Aorta (tissue), 5 donors: ENCODE measurements around the gene MTCL1. TPM values are rescaled to one million over a fixed set of nuclear protein-coding genes. Genes with fewer than 3 reads are reported as not detected.

Source experiments
- ATAC-seq: fragments of 200-7000 bp; cut with Tn5 transposase; one replicate; pipeline ENCODE4 v1.9.1; 2022; ENCODE audit warnings: moderate library complexity; ENCODE audit not compliant: low FRiP score
- DNase-seq, 2 donors: peaks; one replicate each; pipeline ENCODE4 v3.0.0-alpha.2; 2020
- H3K27ac ChIP-seq, 2 donors: one replicate each; pipeline ENCODE4 v1.5.1; 2013; ENCODE audit warnings: low read length in 2 of 2, mild to moderate bottlenecking in 2 of 2, moderate library complexity in 2 of 2, control low read depth in 1 of 2, inconsistent platforms in 1 of 2, low read depth in 1 of 2
- H3K27me3 ChIP-seq, 2 donors: one replicate each; pipeline ENCODE4 v1.6.1; 2013; ENCODE audit warnings: control low read depth in 1 of 2, low read length in 1 of 2, mild to moderate bottlenecking in 1 of 2, moderate library complexity in 1 of 2; ENCODE audit not compliant: insufficient read depth in 2 of 2, control insufficient read depth in 1 of 2
- H3K36me3 ChIP-seq, 2 donors: one replicate each; pipeline ENCODE4 v1.6.1; 2013; ENCODE audit warnings: control low read depth in 1 of 2, low read length in 1 of 2, mild to moderate bottlenecking in 1 of 2; ENCODE audit not compliant: insufficient read depth in 2 of 2, control insufficient read depth in 1 of 2
- H3K4me1 ChIP-seq, 2 donors: one replicate each; pipeline ENCODE4 v1.6.1; 2013; ENCODE audit warnings: low read length in 2 of 2, control low read depth in 1 of 2, mild to moderate bottlenecking in 1 of 2, moderate library complexity in 1 of 2; ENCODE audit not compliant: insufficient read depth in 2 of 2, control insufficient read depth in 1 of 2
- H3K4me3 ChIP-seq, 2 donors: one replicate each; pipeline ENCODE4 v1.5.1; 2013; ENCODE audit warnings: low read length in 2 of 2, control low read depth in 1 of 2, mild to moderate bottlenecking in 1 of 2
- H3K9me3 ChIP-seq: one replicate; pipeline ENCODE4 v1.6.1; 2013; ENCODE audit warnings: mild to moderate bottlenecking, low read length; ENCODE audit not compliant: control insufficient read depth
- WGBS, 2 donors: extraction: QIAGEN DNeasy Blood & Tissue Kit; methylation state at CpG; one replicate each; pipeline ENCODE4 v1.1.7; 2013; 5-methylcytosine and 5-hydroxymethylcytosine counted together
- intact Hi-C, 2 donors: fragments of 100-400 bp; cut with DNase I; formaldehyde crosslinking; loops; one replicate each; pipeline versions ENCODE4 v1.14.2 to v1.15.0; 2022
- polyA plus RNA-seq, 2 donors: library from polyadenylated mRNA; stranded (reverse); fragments of 200-250 nt; gene quantifications; one replicate each; pipeline ENCODE4 v1.2.3, GENCODE V29; 2013
- total RNA-seq, 2 donors: library from RNA; stranded (reverse); fragmentation: NEBNext Ultra II Directional; extraction: Animal tissue kit (Norgen Biotek cat#: 25700); gene quantifications; one replicate each; pipeline ENCODE4 v1.2.1, GENCODE V29; 2021
- donor health status: healthy with polysubstance abuse.
- donor health status: Bipolar disorder and iron deficiency.
- donor health status: DM: no; HTN: no; CAD: no.
- donor health status: DM: no; HTN: no; CAD: no.
- donor health status: DM: yes; HTN: yes; CAD: no.

The MTCL1 gene
- total and polyA plus RNA-seq, 4 donors: 0.75 to 14.2 (median 6.2) TPM

- DNase-seq (no peak), ATAC-seq (no peak)
- H3K4me3 ChIP-seq: no peak overlapping the region
- H3K27ac ChIP-seq: no peak overlapping the region
- peaks cover 0 to 1% of the 10 kb centered on the region in 2 donors for H3K27me3 ChIP-seq
- H3K36me3 ChIP-seq: no peaks in the 10 kb centered on the region
- intact Hi-C loops: no loop called here
- H3K9me3 ChIP-seq: no peaks in the 10 kb centered on the region
- WGBS, 2 donors: 72 to 80% methylated on average over 6 of the region's 6 CpGs
- H3K4me1 ChIP-seq: no peaks in the 10 kb centered on the region
These were observed 155.7 kb downstream of the MTCL1 start for GRCh38 chr18:8860845-8861642.

GRCh38 chr18:8863427-8863826 lies 158.1 kb downstream of the MTCL1 start:
- no peaks in the 10 kb centered on the region for H3K4me1 ChIP-seq
- H3K27me3 ChIP-seq: peaks cover 0 to 1% of the 10 kb centered on the region in 2 donors
- H3K36me3 ChIP-seq: no peaks in the 10 kb centered on the region
- H3K4me3 ChIP-seq: no peak overlapping the region
- H3K9me3 ChIP-seq: no peaks in the 10 kb centered on the region
- intact Hi-C loops: no loop called here
- 86% methylated on average over 3 of the region's 3 CpGs for WGBS, 2 donors
- ATAC-seq (no peak), DNase-seq (no peak)
- no peak overlapping the region for H3K27ac ChIP-seq

DNA sequence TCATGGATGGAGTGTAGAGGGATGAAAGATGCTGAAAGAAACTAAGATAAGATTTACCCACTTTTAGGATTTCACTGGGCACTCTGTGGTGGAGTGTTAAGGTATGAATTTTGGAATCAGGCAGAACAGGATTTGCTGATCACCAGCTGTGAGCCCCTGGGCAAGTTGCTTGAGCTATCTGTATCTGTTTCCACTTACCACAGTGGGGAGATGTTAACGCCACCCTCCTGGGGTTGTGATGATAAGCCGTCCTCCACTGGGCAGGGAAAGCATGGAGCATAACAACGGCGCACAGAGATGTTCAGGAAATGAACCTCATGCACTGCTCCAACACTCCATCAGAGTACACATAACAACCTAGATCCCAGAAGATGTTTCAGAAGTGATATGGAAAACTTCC lies 160.6 kb downstream of the MTCL1 start:
- WGBS, 2 donors: 89 to 92% methylated on average over 4 of the region's 4 CpGs

DNA sequence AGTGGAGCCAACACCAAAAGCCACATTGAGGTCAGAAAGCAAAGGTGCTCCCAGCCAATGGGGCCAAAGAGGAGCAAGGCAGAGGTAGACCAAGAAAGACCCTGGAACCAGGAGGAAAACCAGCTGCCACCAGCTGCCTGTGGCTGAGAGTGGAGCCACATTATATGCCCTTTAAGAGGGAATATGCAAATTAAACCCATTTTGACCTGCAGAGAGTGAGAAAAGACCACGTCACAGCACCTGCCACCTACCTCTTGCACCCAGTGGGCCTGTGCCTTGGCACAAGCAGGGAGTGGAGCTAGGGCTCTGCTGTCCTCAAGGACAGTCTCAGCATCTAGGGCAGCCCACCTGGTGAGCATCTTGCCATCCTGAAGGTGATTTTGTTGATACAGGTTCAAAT lies 161.3 kb downstream of the MTCL1 start:
- Histone ChIP-seq H3K4me3 (no peak overlapping the region), H3K36me3 (no peaks in the 10 kb centered on the region), H3K9me3 (no peaks in the 10 kb centered on the region), H3K27me3 (peaks cover 0 to 1% of the 10 kb centered on the region in 2 donors), H3K4me1 (no peaks in the 10 kb centered on the region), H3K27ac (no peak overlapping the region)
- no peak for ATAC-seq
- DNase-seq: no peak
- intact Hi-C loops: no loop called here
- WGBS, 2 donors: 90 to 92% methylated on average over 1 of the region's 1 CpG

More for the DNA sequence above, 160.6 kb downstream of the MTCL1 start:
- Histone ChIP-seq H3K27ac (no peak overlapping the region), H3K4me1 (no peaks in the 10 kb centered on the region), H3K9me3 (no peaks in the 10 kb centered on the region), H3K4me3 (no peak overlapping the region), H3K36me3 (no peaks in the 10 kb centered on the region), H3K27me3 (peaks cover 0 to 1% of the 10 kb centered on the region in 2 donors)
- ATAC-seq: no peak
- DNase-seq: no peak
- intact Hi-C loops: no loop called here

- Histone ChIP-seq H3K36me3 (no peaks in the 10 kb centered on the region), H3K4me3 (no peak overlapping the region), H3K9me3 (no peaks in the 10 kb centered on the region), H3K27ac (no peak overlapping the region), H3K4me1 (no peaks in the 10 kb centered on the region), H3K27me3 (no peaks in the 10 kb centered on the region)
- ATAC-seq (no peak), DNase-seq (no peak)
- intact Hi-C loops: no loop called here
- 71 to 74% methylated on average over 4 of the region's 4 CpGs for WGBS, 2 donors
These were observed 162.9 kb downstream of the MTCL1 start for GRCh38 chr18:8868276-8868675.

GRCh38 chr18:8868779-8869415 lies 163.5 kb downstream of the MTCL1 start:
- Histone ChIP-seq H3K36me3 (no peaks in the 10 kb centered on the region), H3K27me3 (no peaks in the 10 kb centered on the region), H3K9me3 (no peaks in the 10 kb centered on the region), H3K27ac (no peak overlapping the region), H3K4me1 (no peaks in the 10 kb centered on the region), H3K4me3 (no peak overlapping the region)
- intact Hi-C loops: no loop called here
- DNase-seq (no peak), ATAC-seq (no peak)
- 83 to 89% methylated on average over 2 of the region's 2 CpGs for WGBS, 2 donors

GRCh38 chr18:8869696-8870095 lies 164.3 kb downstream of the MTCL1 start:
- Histone ChIP-seq H3K27me3 (no peaks in the 10 kb centered on the region), H3K27ac (no peak overlapping the region), H3K36me3 (no peaks in the 10 kb centered on the region), H3K4me3 (no peak overlapping the region), H3K4me1 (no peaks in the 10 kb centered on the region), H3K9me3 (no peaks in the 10 kb centered on the region)
- no peak for ATAC-seq
- 86 to 90% methylated on average over 5 of the region's 5 CpGs for WGBS, 2 donors
- intact Hi-C loops: no loop called here
- no peak for DNase-seq

DNA sequence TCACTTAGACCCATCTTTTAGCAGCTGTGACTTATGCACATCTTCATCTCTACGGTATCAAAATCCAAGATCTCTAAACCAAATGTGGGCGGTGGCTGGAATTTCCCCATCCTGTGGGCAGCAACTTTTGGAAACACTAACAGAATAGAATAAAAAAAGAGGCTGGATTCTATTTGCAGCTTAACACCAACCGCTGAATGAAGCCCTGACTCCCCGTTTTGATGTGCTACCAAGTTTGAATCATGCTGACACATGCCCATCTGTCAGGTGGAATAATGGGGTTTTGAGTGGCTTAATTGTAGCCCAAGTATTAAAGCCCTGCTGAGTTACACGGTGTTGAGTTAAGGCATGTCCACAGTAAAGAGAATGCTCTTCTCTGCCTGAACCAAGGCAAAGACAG lies 165.2 kb downstream of the MTCL1 start:
- ATAC-seq: no peak
- Histone ChIP-seq H3K4me1 (no peaks in the 10 kb centered on the region), H3K4me3 (no peak overlapping the region), H3K9me3 (no peaks in the 10 kb centered on the region), H3K27ac (no peak overlapping the region), H3K27me3 (no peaks in the 10 kb centered on the region), H3K36me3 (no peaks in the 10 kb centered on the region)
- no peak for DNase-seq
- intact Hi-C loops: no loop called here
- 68 to 75% methylated on average over 5 of the region's 5 CpGs for whole genome bisulfite sequencing, 2 donors

- H3K4me3 ChIP-seq: no peak overlapping the region
- H3K9me3 ChIP-seq: no peaks in the 10 kb centered on the region
- H3K27me3 ChIP-seq: no peaks in the 10 kb centered on the region
- H3K36me3 ChIP-seq: no peaks in the 10 kb centered on the region
- no peak overlapping the region for H3K27ac ChIP-seq
- intact Hi-C loops: no loop called here
- whole genome bisulfite sequencing, 2 donors: 56 to 61% methylated on average over 1 of the region's 1 CpG
- DNase-seq: no peak
- no peaks in the 10 kb centered on the region for H3K4me1 ChIP-seq
- no peak for ATAC-seq
These were observed 166.1 kb downstream of the MTCL1 start for GRCh38 chr18:8871489-8871888.
